ENCODE measurements around the gene TRAF6.
"Not testable (repeated sequence)": the region's sequence is repeated elsewhere in the genome, so short reads cannot be mapped to it uniquely, and the experiment has no call there.

Gene TRAF6

DNA sequence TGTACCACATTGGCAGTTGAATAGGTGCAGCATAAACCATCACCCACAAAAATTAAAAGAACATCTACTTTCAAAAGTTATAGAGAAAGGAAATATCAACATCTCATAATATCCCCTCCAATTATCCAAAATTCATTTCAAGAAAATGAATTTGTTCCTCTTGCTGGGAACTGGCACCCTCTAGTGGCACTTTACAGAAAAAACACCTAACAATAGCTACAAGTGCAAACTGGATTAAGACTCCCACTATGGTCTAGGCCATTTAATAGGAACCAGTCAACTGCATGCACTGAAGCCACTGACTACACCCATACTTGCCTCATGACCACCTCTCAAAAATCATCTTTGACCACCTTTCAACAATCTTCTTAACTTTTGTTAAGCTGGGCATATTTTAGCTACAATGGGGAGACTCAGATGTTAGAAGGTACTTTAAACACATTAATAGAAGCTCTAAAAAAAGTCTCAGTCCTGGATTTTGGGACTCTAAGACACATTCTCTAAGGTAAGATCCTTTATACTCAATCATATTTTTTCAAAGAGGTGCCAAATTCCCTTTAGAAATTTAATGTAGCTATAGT is 17.3 kb downstream of the TRAF6 start:
- H3K4me3 ChIP-seq (ENCODE audit: low read length), result no peak overlapping the region
- TF ChIP-seq CTCF (conservative IDR thresholded peaks at IDR 0.05; ENCODE audit: low read depth, low read length), result peak; percentile 83
- no peak for DNase-seq (ENCODE audit: low read depth)

GRCh38 chr11:36490026-36490806 is 19.9 kb downstream of the TRAF6 start:
- no peak overlapping the region for H3K4me3 ChIP-seq (ENCODE audit: low read length)
- DNase-seq (ENCODE audit: low read depth), result no peak
- no peak for TF ChIP-seq CTCF (conservative IDR thresholded peaks at IDR 0.05; ENCODE audit: low read depth, low read length)

GRCh38 chr11:36488096-36488495 is 22.0 kb downstream of the TRAF6 start:
- no peak for TF ChIP-seq CTCF (conservative IDR thresholded peaks at IDR 0.05; ENCODE audit: low read depth, low read length)
- DNase-seq (ENCODE audit: low read depth), result no peak
- no peak overlapping the region for H3K4me3 ChIP-seq (ENCODE audit: low read length)

DNA sequence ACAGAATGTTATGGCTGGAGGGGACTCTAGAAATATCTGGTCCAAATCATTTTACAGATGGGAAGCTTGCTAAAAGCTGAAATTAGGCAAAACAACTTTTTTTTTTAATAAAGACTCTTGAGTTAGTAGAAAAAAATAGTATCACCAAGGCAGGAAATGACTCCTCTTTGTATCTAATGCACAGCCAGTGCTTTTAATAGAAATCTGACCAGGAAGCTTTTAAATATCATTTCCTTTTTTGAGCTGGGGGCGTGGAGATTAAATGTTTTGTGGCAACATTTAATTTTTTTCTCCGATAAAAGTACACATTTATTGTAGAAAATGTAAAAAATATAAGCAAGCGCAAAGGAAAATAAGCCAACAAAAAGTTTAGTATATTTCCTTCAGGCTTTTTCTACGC is 22.5 kb downstream of the TRAF6 start:
- H3K4me3 ChIP-seq (ENCODE audit: low read length), result no peak overlapping the region
- no peak for DNase-seq (ENCODE audit: low read depth)
- TF ChIP-seq CTCF (conservative IDR thresholded peaks at IDR 0.05; ENCODE audit: low read depth, low read length), result no peak

- H3K4me3 ChIP-seq (ENCODE audit: low read length), result no peak overlapping the region
- DNase-seq (ENCODE audit: low read depth), result no peak
- no peak for TF ChIP-seq CTCF (conservative IDR thresholded peaks at IDR 0.05; ENCODE audit: low read depth, low read length)
These were observed 24.6 kb downstream of the TRAF6 start for GRCh38 chr11:36485298-36486002.

GRCh38 chr11:36483042-36483441 is 27.0 kb downstream of the TRAF6 start:
- not testable (repeated sequence) for DNase-seq (ENCODE audit: low read depth); H3K4me3 ChIP-seq (ENCODE audit: low read length)

- H3K4me3 ChIP-seq (ENCODE audit: low read length), result no peak overlapping the region
- DNase-seq (ENCODE audit: low read depth), result no peak
- TF ChIP-seq CTCF (conservative IDR thresholded peaks at IDR 0.05; ENCODE audit: low read depth, low read length), result no peak
These were observed 29.2 kb downstream of the TRAF6 start for GRCh38 chr11:36480833-36481232.

Measured in retinal pigment epithelial cell (primary cell).